ENCODE results near the gene FECH.

GRCh38 chr18:57529151-57529550 lies 57.4 kb downstream of the FECH start:
- TF ChIP-seq MYC (IDR thresholded peaks at IDR 0.05; ENCODE audit: low read depth, low read length), result no peak
- TF ChIP-seq POLR2A (IDR thresholded peaks at IDR 0.05; ENCODE audit: extremely low read depth, insufficient read length), result no peak
- TF ChIP-seq MAX (IDR thresholded peaks at IDR 0.05; ENCODE audit: low read depth, low read length), result no peak
- no peak for TF ChIP-seq CTCF (IDR thresholded peaks at IDR 0.05; ENCODE audit: low read depth, low read length)
